ELF-1 (cell line): ENCODE measurements around the gene OR5C1.
"Not testable (repeated sequence)": the region's sequence is repeated elsewhere in the genome, so short reads cannot be mapped to it uniquely, and the experiment has no call there.

ENCODE experiments used
- DNase-seq: peaks from one replicate; pipeline ENCODE4 v3.0.0-alpha.2; 2016; ENCODE audit warnings: low read depth, low spot score

Gene OR5C1

GRCh38 chr9:122810306-122810946, 21.7 kb downstream of the OR5C1 start:
- DNase-seq: peak; percentile 81

GRCh38 chr9:122812736-122813135, 24.0 kb downstream of the OR5C1 start:
- no peak for DNase-seq

GRCh38 chr9:122814545-122814944, 25.8 kb downstream of the OR5C1 start:
- no peak for DNase-seq

GRCh38 chr9:122815544-122815943, 26.8 kb downstream of the OR5C1 start:
- DNase-seq: no peak

GRCh38 chr9:122816163-122816867, 27.6 kb downstream of the OR5C1 start:
- DNase-seq: no peak

- no peak for DNase-seq
These were observed 30.6 kb downstream of the OR5C1 start for GRCh38 chr9:122819326-122819725.

GRCh38 chr9:122819791-122820489, 31.2 kb downstream of the OR5C1 start:
- no peak for DNase-seq

GRCh38 chr9:122820490-122820845, 31.7 kb downstream of the OR5C1 start:
- no peak for DNase-seq

GRCh38 chr9:122821278-122821943, 32.7 kb downstream of the OR5C1 start:
- no peak for DNase-seq

- no peak for DNase-seq
These were observed 33.3 kb downstream of the OR5C1 start for GRCh38 chr9:122822056-122822455.

GRCh38 chr9:122822938-122823337, 34.2 kb downstream of the OR5C1 start:
- no peak for DNase-seq

- DNase-seq: peak; percentile 67
These were observed 39.0 kb downstream of the OR5C1 start for GRCh38 chr9:122827761-122828093.

GRCh38 chr9:122828965-122829284, 40.2 kb downstream of the OR5C1 start:
- DNase-seq: not testable (repeated sequence)

GRCh38 chr9:122832194-122832593, 43.5 kb downstream of the OR5C1 start:
- no peak for DNase-seq

GRCh38 chr9:122835313-122835731, 46.6 kb downstream of the OR5C1 start:
- no peak for DNase-seq

GRCh38 chr9:122837266-122837850, 48.6 kb downstream of the OR5C1 start:
- no peak for DNase-seq

- not testable (repeated sequence) for DNase-seq
These were observed 49.7 kb downstream of the OR5C1 start for GRCh38 chr9:122838441-122838840.
